ENCODE data around the gene NYNRIN.

Gene NYNRIN

GRCh38 chr14:24430682-24431568 is 32.1 kb downstream of the NYNRIN start:
- H3K4me3 ChIP-seq (ENCODE audit: low read depth, low read length) = peak overlapping the region; percentile 73
- TF ChIP-seq CTCF (IDR thresholded peaks at IDR 0.05; ENCODE audit: low read depth, low read length) = no peak

GRCh38 chr14:24431569-24432258 is 32.9 kb downstream of the NYNRIN start:
- peak overlapping the region; percentile 73 for H3K4me3 ChIP-seq (ENCODE audit: low read depth, low read length)
- peak; percentile 98 for TF ChIP-seq CTCF (IDR thresholded peaks at IDR 0.05; ENCODE audit: low read depth, low read length)

GRCh38 chr14:24432259-24433131 is 33.7 kb downstream of the NYNRIN start:
- peak overlapping the region; percentile 28 for H3K4me3 ChIP-seq (ENCODE audit: low read depth, low read length)
- TF ChIP-seq CTCF (IDR thresholded peaks at IDR 0.05; ENCODE audit: low read depth, low read length) = no peak

GRCh38 chr14:24434036-24434435 is 35.2 kb downstream of the NYNRIN start:
- no peak overlapping the region for H3K4me3 ChIP-seq (ENCODE audit: low read depth, low read length)
- TF ChIP-seq CTCF (IDR thresholded peaks at IDR 0.05; ENCODE audit: low read depth, low read length) = no peak

GRCh38 chr14:24434676-24435075 is 35.9 kb downstream of the NYNRIN start:
- no peak overlapping the region for H3K4me3 ChIP-seq (ENCODE audit: low read depth, low read length)
- no peak for TF ChIP-seq CTCF (IDR thresholded peaks at IDR 0.05; ENCODE audit: low read depth, low read length)

GRCh38 chr14:24435192-24435810 is 36.5 kb downstream of the NYNRIN start:
- H3K4me3 ChIP-seq (ENCODE audit: low read depth, low read length) = no peak overlapping the region
- TF ChIP-seq CTCF (IDR thresholded peaks at IDR 0.05; ENCODE audit: low read depth, low read length) = no peak
